Keratinocyte (primary cell): ENCODE results near the gene PPP4R2.

Experiments used
- EZH2 ChIP-seq: IDR thresholded peaks from one replicate; pipeline ENCODE4 v1.6.1; 2012; ENCODE audit warnings: inconsistent platforms, mild to moderate bottlenecking, low read length, moderate library complexity
- TF ChIP-seq, protein P1 (sequence below), 3 experiments: IDR thresholded peaks in 1 of 3; conservative IDR thresholded peaks in 1 of 3; optimal IDR thresholded peaks in 1 of 3; 2 replicates in 2 of 3; 3 replicates in 1 of 3; pipeline versions ENCODE3 to v1.5.1; 2011; ENCODE audit warnings: low read length in 3 of 3, mild to moderate bottlenecking in 3 of 3, moderate library complexity in 2 of 3, control low read depth in 1 of 3, inconsistent platforms in 1 of 3; ENCODE audit not compliant: insufficient read depth in 2 of 3; ENCODE audit errors: extremely low read depth in 1 of 3

DNA sequence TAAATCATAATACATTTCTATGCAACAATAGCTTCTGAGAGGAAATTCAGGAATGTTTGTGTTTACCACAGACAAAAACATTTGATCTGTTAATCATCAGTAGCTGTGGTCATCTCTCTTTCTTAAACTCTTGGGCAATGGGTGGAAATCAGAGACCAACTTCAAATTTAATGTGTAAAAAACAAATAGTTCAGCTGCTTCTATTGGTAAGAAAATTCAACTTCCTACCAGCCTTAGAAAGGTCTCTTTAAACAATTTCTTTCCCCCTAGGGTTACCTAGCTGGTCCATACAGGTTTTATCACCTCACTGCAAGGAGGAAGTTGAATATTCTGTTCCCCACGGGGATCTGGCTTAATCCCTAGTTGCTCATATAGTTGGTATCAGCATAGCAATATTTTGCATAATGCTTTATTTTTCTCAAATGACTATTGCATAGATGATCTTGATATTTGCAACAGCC is 20.3 kb upstream of the PPP4R2 start:
- TF ChIP-seq, protein P1, sequence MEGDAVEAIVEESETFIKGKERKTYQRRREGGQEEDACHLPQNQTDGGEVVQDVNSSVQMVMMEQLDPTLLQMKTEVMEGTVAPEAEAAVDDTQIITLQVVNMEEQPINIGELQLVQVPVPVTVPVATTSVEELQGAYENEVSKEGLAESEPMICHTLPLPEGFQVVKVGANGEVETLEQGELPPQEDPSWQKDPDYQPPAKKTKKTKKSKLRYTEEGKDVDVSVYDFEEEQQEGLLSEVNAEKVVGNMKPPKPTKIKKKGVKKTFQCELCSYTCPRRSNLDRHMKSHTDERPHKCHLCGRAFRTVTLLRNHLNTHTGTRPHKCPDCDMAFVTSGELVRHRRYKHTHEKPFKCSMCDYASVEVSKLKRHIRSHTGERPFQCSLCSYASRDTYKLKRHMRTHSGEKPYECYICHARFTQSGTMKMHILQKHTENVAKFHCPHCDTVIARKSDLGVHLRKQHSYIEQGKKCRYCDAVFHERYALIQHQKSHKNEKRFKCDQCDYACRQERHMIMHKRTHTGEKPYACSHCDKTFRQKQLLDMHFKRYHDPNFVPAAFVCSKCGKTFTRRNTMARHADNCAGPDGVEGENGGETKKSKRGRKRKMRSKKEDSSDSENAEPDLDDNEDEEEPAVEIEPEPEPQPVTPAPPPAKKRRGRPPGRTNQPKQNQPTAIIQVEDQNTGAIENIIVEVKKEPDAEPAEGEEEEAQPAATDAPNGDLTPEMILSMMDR (optimal IDR thresholded peaks at IDR 0.05 in 1 of 3, IDR thresholded peaks at IDR 0.05 in 1 of 3, conservative IDR thresholded peaks at IDR 0.05 in 1 of 3; ENCODE audit: extremely low read depth in 1 of 3, insufficient read depth in 2 of 3, low read length in 3 of 3), result no peak
- TF ChIP-seq EZH2, result no peak
